Stimulated activated CD4-positive, alpha-beta T cell treated with anti-CD3 and anti-CD28 coated beads, Interleukin-2, amount 100 ng/mL, for 48 hours (primary cell): Measurements from ENCODE around the gene DENND1A.
A peak's percentile ranks its signal among the peaks of the same experiment; 100 is the strongest.

Experiments used
- DNase-seq, 2 donors: peaks; one replicate each; pipeline ENCODE4 v3.0.0-alpha.2; 2020

DENND1A gene

DNA sequence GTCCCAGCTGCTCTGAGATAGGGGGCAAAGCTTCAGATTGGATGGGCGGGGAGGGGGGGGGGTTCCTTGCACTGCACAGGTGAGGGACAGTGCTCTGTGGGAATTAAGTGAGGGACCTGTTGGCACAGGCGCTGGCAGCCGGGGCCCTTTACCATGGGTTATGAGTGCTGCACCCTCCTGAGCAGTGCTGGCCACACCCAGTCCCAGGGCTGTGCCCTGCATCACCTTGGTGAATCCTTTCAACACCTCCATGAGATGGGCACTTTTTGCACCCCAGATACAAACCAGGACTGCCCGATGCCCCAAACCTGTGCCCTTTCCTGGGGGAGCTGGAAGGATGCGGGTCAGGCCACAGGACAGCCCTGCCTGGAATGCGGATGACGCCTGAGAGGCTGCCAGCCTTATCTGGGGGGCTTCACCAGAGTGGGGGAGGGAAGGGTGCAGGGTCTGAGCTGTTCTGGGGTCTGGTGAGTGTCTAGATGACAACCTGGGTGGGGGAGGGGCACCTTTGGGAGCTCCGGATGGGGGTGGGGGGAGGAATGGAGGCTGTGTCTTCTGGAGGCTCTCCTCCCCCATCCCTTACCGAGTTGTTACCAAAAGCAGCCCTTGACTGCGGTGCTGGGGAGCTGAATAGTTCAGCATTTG lies 568.7 kb downstream of the DENND1A start:
- no peak for DNase-seq

DNA sequence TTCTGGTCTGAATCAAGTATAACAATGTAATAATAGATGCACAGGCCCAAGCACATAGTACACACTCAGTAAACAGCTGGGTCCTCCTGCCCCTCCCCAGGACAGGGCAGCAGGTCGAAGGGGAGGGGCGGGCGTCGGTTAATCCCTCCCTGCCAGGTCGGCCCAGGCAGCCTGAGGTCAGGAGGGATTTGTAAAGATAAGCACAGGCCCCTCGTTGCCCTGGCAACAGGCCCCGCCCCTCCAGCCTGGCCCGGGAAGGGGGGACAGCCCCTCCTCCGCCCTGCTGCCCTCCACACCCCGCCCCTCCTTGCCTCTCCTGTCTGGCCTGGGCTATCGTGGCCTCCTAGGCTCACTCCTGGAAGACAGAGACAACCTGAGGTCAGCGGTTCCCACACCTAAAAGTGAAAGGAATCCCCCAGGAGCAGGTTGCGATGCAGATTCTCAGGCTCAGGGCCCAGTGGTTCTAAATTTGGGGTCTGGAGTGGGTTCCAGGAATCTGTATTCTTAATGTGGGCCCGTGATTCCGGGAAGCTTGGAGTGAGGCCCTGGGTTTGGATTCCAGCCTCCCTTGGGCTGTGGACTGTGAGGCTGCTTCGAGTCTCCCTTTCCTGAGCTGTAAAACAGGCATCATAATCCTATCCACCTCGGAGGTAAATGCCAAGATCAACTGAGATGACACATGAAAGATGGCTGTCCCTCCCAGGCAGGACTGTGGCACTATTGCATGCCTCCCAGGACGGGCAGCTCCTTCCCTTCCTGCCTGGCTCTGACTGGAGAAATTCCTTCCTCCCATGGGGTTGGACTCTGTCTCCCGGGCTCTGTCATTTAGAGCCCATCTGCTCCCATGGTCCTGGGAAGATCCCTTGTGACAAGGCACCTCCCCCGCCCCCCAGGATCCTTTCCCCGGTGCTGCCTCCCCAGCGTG lies 569.5 kb downstream of the DENND1A start:
- no peak for DNase-seq

DNA sequence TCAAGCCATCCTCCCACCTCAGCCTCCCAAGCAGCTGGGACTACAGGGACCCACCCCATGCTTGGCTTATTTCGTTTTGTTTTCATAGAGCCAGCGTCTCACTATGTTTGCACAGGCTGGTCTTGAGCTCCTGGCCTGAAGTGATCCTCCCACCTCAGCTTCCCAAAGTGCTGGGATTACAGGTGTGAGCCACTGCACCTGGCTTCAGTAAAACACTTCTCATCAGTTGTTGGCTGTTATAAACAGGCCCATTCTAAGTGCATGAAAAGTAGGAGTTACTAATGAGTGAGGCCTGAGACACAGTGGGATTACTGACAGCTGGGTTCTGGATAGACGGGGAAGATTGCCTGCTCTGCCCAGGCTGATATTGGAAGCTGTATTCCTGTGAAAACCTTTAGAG lies 570.4 kb downstream of the DENND1A start:
- DNase-seq, result no peak

DNA sequence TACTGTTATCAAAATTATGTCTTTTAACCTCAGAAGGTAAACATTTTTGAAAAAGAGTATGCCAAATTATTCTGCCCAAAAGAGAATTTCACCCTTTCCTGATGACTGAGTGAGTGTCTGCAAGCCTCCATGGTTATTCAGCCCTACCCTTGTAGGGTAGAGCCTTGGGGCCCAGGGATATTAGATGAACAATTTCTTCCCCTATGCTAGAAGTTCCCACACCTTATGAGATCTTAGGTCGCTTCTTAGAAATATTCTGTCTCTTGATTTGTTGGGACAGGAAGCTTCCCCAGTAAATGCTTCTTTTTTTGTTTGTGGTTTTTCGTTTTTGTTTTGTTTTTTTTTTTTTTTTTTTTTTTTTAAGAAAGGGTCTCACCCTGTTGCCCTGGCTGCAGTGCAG lies 570.8 kb downstream of the DENND1A start:
- DNase-seq, result no peak

DNA sequence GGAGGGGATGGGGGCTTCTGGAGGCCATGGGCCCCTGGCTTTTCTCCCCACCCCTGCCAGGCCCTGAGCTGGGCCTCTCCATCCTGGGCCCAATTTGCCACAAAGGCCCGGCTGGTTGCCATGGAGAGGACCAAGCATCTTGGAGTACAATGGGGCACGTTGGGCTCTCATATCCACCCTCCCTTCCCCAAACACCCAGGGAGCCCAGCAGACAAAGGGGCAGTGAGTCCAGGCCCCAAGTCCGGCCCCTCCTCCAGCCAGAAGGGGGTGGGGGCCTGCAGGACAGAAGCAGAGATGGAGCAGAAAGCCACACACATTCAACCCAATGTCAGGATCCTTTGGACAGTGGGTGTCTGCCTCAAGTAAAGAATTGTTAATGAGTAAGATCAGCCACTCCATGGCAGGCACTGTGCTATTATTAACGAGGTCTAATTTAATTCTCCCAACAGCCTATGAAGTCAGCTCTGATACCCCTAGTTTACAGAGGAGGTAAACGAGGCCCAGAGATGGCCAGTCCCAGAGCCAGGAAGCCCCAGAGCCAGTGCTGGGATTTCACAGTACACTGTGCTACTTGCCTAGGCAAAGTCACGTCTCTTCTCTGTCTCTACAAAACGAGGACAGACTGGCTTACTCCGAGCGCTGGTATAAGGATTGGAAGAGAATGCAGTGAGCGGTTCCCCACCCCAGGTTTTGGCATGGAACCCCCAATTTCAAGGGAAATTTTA lies 571.6 kb downstream of the DENND1A start:
- DNase-seq, result no peak

DNA sequence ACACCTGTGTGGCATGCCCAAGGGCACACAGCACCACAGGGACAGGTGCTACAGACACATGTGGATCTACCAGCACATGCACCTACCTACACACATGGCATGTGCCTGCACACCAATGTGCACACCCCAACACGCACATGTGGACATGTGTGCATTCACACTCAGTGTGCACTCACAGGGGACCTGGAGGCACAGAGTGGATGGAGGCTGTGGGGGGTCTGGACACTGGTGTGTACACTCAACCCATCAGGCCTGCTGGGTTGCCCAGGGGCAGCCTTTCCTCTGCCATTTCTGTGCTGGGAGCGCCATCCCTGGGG lies 572.2 kb downstream of the DENND1A start:
- no peak for DNase-seq

DNA sequence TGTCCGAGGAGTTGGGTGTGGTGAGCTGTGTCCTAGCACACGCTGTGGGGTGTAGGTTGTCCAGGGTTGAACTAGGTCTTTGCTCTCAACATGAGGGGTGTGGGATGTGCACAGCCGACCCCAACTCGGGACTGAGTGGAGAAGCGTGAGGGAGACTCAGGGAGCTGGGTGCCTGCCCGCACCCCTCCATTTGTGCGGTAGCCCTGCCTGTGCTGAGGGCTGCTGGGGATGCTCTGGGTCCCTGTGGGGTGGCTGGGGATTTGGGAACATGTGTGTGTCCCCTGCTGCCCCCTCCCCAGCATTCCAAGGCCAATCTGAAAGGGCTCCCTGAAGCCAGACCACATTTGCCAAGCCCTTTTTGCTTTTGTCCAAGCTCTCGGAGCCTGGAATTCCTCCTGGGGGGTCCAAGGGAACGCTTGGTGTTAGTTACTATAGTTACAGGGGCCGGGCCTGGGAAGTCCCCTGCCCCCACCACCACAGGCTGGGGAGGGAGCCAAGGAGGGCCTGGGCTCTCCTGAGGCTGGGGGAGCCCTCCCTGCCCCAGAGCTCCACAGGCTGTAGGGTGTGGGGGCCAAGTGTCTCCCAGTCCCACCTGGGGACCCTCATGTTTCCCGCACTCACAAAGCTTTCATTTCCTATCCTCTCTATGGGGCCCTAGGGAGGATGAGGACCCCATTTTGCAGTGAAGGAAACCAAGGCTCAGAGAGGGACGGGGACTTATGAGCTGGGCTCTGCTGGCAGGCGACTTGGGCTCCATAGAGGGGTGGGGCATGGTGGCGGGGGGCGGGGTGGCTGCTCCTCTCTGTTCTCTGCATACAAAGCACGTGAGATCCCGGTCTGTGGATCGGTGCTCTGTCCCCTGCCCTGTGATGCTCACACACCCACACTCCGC lies 572.8 kb downstream of the DENND1A start:
- DNase-seq, result no peak

DNA sequence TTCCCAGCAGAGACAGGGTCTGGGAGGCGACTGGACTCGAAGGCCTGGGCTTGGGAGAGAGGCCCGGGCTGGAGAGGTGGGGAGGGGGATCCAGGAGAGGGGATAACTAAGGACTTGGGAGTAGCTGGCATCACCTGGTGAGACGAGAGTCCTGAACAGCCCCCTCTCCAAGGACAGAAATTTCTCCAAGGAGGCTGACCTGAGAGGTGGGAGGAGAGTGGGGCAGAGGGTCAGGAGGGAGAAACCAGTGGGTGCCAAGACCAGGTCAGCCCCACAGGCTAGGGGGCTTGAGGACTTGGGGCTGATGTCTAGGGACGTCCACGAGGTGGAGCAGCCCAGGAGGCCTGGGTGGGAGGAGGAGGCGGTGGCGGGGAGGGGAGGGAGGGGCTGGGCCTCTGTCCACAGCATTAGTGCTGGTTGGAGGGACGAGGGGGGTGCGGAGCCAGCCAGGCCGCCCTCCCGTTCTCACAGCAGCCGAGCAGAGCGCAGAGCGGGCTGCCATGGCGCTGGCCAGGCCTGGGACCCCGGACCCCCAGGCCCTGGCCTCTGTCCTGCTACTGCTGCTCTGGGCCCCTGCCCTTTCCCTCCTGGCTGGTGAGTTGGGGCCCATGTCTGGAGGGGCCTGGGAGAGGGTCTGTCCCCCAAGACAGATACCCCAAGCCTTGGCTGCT lies 574.0 kb downstream of the DENND1A start, which contains the start of gene CRB2:
CRB2 (plus strand) TSS at position 437 of the 671 bp plus-strand sequence; CDS start at position 501, 64 bp downstream.
- DNase-seq, result no peak

DNA sequence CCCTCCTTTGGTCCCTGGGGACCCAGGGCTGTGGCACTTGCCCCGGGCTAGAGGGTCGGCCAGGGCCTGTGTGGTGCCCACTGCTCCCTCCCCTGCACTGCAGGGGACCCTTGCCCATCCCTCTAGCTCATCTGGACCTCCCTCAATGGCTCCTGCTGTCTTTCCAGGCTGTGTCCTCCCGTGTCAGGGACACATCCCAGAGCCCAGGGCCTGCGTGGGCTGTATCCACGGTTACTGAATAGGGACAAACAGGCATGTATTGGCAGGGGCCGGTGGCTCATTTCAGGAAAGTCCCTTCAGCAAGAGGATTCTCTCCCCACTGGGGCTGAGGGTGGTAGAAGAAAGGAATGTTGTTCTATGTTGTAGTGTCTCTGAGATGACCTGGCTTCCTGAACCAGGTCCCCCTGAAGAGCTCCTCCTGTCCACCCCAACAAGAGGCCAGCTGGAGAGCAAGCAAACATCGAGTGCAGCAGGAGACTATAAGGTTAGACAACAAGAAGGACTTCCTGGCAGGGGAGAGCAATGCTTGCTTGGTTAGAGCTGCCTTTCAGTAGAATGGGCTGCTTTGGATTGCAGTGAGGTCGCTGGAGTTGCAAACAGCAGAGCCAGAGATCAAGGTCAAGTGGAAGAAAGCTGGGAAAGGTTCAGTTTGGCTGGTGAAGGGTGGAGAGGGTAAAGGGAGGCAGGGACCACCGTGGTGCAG lies 575.0 kb downstream of the DENND1A start:
- no peak for DNase-seq

DNA sequence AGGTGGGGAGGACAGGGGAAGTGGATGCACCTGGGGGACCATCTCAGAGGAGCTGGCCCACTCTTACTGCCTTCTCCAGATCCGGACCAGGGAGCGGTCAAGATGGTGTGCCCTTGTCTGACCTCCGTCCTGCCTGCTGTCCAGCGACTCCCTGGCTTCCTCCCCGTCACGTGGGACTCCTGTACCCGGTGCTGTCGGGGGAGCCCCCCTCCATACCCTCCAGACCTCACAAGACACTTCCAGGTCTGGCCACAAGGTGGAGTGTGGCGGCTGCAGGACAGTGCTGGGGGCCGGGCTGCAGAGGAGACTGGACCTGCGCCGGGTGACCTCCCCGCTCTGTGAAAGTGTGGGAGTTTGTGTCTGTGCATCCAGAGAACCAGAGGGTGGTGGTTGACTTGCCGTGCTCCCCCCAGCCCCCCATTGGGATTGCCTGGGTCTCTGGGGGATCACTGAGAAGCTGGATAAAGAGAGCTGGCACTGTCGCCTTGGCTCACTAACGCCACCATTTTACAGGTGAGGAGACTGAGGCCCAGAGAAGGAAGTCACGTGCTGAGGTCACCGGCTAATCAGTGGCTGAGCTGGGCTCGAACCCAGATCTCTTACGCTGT lies 575.8 kb downstream of the DENND1A start:
- DNase-seq, result peak; percentile 64 to 70

DNA sequence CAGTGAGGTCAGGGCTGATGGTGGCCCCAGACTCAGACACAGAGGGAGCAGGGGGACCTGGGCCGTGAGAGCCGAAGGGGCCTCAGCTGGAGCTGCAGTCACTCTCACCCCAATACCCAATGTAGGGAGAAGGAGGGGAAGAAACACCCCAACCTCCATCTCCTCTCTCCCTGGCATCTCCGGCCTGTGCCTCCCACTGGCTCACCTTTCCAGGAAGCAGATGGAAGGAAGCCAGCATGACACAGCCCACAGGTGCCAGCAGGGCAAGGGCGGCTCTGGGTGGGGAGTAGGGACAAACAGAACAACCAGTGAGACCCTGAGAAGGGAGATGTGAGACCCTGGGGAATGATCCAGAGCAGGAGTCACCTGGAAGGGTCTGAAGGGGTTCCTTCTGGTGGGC lies 576.9 kb downstream of the DENND1A start:
- DNase-seq, result no peak

DNA sequence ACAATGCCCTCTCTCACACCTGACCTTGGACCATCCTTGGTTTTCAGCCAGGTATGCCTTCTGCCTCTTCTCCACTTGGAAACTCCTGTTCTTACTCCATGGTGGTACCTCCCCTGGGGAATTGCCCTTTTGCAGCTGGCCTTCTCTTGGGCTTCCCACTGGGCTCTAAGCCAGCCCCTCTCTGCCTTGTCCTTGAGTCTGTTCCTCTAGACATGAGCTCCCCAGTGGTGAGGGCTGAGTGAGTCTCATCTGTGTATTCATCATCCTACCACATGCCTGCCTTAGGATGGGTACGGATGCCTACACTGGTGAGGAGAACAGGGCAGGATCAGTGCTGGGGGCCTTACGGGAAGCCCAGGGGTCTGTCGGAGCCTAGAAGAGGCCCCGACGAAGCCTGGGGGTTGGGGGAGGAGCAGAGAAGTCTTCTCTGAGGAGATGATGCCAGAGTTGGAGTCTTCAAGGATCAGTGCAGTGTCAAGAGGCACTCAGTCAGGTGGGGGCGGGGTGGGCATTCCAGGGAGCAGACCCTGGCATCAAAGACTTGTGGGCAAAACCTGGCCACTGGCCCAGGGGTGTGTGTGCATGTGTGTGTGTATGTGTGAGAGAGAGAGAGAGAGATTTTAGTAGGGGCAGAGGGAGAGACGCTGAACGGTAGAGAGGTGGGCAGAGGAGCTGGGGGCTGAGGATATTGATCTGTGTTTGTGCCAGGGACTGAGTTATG lies 579.2 kb downstream of the DENND1A start:
- DNase-seq, result no peak

DNA sequence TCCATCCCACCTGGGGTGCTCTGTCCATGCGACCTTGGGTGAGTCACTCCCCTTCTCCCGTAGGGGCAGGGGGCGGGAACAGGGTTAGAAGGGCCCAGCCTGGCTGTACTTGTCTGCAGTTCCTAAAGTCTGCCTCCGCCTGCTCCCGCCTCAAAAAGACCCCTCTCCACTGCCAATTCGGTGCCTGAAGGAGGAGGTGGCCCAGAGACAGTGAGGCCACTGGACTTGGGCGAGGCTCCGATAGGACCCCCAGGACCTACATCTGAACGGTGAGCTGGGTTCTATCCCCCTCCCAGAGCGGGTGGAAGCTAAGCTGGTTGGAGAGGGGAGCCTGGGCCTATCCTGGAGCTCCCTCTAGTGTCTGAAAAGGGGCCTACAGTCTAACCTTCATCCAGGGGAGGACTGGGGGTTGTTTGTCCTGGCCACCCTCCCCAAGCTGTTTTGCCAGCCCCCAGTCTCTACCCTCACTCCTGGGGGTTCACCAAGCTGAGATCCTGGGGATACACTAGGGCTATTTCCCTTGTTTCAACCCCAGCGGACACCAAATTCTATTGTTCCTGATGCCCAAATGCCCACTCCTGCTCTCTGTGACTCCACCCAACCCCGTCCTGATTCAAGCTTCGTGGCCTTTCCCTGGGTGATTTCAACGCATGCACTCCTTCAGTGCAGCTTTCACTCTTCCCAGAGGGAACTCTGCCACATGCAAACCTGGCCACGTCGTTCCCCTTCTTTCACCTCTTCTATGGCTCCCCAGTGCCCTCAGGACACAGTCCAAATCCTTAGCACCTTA lies 580.0 kb downstream of the DENND1A start:
- peak; percentile 77 for DNase-seq

DNA sequence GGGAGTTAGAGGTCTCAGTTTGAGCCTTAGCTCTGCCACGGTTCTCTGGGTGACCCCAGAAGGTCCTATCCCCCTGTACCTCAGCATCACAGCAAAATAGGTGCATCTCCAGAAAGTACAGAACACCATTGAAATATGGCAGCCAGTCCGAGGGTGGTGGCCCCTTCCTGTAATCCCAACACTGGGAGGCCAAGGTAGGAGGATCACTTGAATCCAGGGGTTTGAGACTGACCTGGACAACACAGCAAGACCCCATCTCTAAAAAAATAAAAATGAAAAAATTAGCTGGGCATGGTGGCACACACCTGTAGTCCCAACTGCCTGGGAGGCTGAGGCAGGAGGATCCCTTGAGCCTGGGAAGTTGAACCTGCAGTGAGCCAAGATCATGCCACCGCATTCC lies 580.9 kb downstream of the DENND1A start:
- no peak for DNase-seq

DNA sequence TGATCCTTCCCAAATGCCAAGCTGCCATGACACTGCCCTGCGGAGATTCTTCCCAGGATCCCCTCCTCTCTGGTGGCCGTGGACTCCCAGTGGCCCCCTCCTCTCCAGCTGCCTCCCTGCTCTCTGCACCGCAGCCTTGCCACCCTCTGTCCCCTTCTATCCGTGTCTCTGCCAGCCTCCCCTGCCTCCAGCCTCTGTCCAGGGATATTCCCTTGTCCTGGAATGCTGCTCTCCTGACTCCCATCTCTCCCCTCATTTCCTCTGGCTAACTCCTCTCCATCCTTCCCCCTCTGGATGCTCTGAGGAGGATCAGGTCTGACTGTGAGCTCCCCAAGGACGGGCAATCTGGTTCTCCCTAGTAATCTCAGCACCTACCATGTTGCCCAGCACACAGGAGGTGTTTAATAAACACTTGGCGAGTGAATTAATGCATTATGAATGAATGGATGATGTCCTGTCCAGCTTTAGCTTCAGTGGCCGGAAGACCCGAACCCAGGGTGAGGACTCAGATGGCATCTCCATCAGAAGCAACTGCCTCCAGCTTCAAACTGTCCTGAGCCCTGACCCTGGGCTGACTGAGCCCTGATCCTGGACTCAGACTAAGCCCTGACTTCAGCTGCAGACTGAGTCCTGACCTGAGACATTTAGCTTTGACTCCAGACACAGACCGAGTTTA lies 581.5 kb downstream of the DENND1A start:
- DNase-seq, result no peak

DNA sequence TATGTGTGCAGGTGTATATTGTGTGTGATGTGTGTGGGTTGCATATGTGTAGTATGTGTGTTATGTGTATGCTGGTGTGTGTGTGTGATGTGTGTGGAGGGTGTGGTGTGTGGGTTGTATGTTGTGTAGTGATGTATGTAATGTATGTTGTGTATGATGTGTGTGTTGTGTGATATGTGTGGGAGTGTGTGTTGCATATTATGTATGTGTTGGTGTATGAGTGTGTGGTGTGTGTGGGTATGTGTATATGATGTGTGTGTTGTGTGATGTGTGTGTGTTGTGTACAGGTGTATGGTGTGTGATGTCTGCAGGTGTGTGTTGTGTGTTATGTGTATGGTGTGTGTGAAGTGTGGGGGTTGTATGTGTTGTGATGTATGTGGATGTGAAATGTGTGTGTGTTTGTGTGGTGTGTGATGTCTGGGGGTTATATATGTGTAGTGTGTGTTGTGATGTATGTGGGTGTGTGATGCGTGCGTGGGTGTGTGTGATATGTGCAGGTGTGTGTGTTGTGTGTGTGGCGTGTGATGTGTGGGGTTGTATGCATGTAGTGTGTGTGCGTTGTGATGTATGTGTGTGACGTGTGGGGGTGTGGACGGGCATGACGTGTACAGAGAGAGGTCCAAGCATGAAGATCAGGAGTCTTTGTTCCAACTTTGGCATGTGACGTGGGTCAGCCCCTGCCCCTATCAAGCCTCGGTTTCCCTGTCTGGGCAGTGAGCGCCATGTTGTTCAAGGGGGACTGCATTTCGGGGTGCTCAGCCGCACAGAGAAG lies 582.5 kb downstream of the DENND1A start:
- no peak for DNase-seq

DNA sequence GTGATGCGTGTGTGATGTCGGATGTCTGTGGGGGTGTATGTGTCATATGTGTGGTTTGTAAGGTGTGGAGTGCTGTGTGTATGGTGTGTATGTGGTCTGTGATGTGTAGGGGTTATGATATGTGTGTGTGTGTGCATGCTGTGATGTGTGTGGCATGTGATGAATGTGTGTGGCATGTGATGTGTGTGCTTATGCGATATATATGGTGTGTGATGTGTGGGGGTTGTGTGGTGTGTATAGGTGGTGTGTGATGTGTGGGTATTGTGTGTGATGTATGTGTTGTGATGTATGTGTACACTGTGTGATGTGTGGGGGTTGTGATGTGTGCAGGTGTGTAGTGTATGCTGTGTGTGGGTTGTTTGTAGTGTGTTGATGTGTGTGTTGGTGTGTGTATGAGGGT lies 583.1 kb downstream of the DENND1A start:
- DNase-seq, result no peak

DNA sequence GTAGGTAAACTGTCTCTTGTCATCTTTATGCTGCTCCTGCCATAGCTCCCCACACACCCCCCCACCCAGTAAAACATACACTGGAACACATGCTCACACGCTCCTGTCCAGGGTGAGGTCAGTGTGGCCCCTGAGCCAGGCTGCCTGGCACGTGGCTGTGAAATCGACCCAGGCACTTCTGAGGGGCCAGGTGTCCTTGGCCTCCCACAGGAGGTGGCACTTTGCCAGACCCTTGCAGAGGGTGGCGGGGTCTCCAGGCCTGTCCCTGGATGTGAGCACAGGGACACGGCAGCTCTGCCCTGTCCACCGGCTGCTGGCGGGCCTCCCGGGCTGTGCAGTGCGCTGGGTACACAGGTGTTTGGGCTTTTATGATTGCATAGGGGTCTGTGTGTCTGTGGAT lies 583.9 kb downstream of the DENND1A start:
- no peak for DNase-seq
